ENCODE data around the gene ASB18. TPM values are rescaled to one million over a fixed set of nuclear protein-coding genes. Genes with fewer than 3 reads are reported as not detected.

The ASB18 gene
- total RNA-seq, 4 donors from 2014 or later: not detected

DNA sequence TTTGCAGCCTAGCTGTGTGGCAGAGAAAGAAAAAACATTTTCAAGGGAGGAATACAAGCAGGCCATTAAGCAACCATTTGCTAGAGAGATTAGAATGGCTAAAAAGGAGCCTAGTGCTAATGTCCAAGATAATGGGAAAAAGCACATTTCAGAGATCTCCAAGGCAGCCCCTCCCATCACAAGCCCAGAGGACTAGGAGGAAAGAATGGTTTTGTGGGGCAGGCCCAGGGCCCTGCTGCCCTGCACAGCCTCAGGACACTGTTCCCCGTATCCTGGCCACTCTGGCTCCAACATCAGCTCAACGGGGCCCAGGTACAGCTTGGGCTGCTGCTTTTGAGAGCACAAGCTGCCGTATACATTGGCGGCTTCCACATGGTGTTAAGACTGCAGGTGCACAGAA is 79.5 kb downstream of the ASB18 start:
- 92 to 98% methylated on average over 4 of the region's 4 CpGs for WGBS, 2 donors
- intact Hi-C loops (cut with DNase I; ENCODE audit: low total_unique reads): loop anchor here (5.0 kb wide), 1 partner anchor 407 kb away; no protein-coding TSS in a partner anchor
- TF ChIP-seq CTCF (IDR thresholded peaks at IDR 0.05): no peak
- TF ChIP-seq POLR2A (IDR thresholded peaks at IDR 0.05): no peak
- no peak for DNase-seq (ENCODE audit: low spot score in 2 of 2)
- H3K4me3 ChIP-seq (ENCODE audit: low read depth, poor library complexity, severe bottlenecking): no peak overlapping the region

DNA sequence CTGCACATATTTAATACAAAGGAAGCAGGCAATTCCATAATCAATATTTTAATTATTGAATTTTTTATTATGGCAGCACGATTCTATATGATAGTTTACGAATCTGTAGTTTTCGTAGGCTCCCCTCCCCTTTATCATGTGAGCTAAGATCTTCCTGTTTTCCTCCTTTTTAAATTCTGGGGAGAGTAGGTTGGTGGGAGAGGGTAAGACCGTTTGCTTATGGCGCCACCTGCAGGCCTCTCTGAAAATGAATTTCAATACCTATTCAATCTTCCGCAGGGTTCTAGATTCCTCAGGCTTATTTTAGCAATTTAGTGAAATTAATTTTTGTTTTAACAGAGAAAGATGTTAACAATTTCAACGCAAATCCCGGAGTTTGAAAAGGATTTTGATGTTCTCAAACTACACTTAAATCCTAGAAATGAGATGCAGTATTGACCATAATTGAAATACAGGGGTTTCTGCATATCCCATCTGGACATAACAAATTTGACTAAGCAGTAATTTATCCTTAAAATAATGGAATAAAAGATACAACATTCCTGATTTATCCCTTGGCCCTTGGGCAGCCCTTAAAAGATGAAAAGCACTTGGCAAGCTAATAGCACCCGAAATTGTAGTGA is 83.3 kb downstream of the ASB18 start:
- no peak overlapping the region for H3K4me3 ChIP-seq (ENCODE audit: low read depth, poor library complexity, severe bottlenecking)
- intact Hi-C loops (cut with DNase I; ENCODE audit: low total_unique reads): loop anchor here (5.0 kb wide), 1 partner anchor 404 kb away; no protein-coding TSS in a partner anchor
- WGBS, 2 donors: 30 to 34% methylated on average over 9 of the region's 9 CpGs
- TF ChIP-seq POLR2A (IDR thresholded peaks at IDR 0.05) (no peak), CTCF (IDR thresholded peaks at IDR 0.05) (no peak)
- DNase-seq (ENCODE audit: low spot score in 2 of 2): peak in 1 of 2 donors; percentile 73

GRCh38 chr2:236180076-236180816 is 84.0 kb downstream of the ASB18 start:
- no peak overlapping the region for H3K4me3 ChIP-seq (ENCODE audit: low read depth, poor library complexity, severe bottlenecking)
- 16% methylated on average over 12 of the region's 12 CpGs for WGBS, 2 donors
- intact Hi-C loops (cut with DNase I; ENCODE audit: low total_unique reads): loop anchor here (5.0 kb wide), 1 partner anchor 403 kb away; no protein-coding TSS in a partner anchor
- no peak for DNase-seq (ENCODE audit: low spot score in 2 of 2)
- no peak for TF ChIP-seq CTCF (IDR thresholded peaks at IDR 0.05)
- no peak for TF ChIP-seq POLR2A (IDR thresholded peaks at IDR 0.05)

GRCh38 chr2:236179236-236180075 is 84.8 kb downstream of the ASB18 start:
- intact Hi-C loops (cut with DNase I; ENCODE audit: low total_unique reads): loop anchor here (5.0 kb wide), 1 partner anchor 402 kb away; no protein-coding TSS in a partner anchor
- no peak for TF ChIP-seq POLR2A (IDR thresholded peaks at IDR 0.05)
- no peak overlapping the region for H3K4me3 ChIP-seq (ENCODE audit: low read depth, poor library complexity, severe bottlenecking)
- WGBS, 2 donors: 5 to 6% methylated on average over 35 to 45 of the region's 59 CpGs
- peak in 1 of 2 donors; percentile 77 for DNase-seq (ENCODE audit: low spot score in 2 of 2)

DNA sequence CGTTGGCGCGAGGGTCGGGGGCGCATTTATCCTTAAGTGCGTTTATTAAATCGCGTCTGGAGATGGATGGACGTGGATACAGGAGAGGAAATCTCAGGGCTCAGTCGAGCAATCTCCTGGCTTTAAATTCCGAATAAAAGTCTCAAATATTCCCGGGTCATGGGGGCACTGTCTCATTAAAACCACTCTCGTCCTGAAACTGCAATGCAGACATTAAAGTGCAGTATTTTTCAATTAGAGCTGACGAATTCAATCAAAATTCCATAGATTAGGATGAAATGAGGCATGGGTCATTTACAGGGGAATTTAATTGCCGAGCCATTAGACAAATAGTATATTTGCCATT is 85.3 kb downstream of the ASB18 start:
- no peak overlapping the region for H3K4me3 ChIP-seq (ENCODE audit: low read depth, poor library complexity, severe bottlenecking)
- intact Hi-C loops (cut with DNase I; ENCODE audit: low total_unique reads): no loop called here
- no peak for TF ChIP-seq POLR2A (IDR thresholded peaks at IDR 0.05)
- no peak for TF ChIP-seq CTCF (IDR thresholded peaks at IDR 0.05)
- 4 to 5% methylated on average over 15 of the region's 15 CpGs for WGBS, 2 donors
- DNase-seq (ENCODE audit: low spot score in 2 of 2): no peak
